Nephron progenitor cell (in vitro differentiated cells): Measurements from ENCODE around the gene ARHGAP26.

ENCODE experiments used
- DNase-seq: peaks from one replicate; pipeline ENCODE4 v3.0.0; 2021
- H3K27ac Mint-ChIP-seq: 2 replicates; pipeline ENCODE4 v1.8.0; 2021; ENCODE audit warnings: mild to moderate bottlenecking, moderate library complexity, mixed read lengths
- H3K27me3 Mint-ChIP-seq: 2 replicates; pipeline ENCODE4 v1.8.0; 2021; ENCODE audit warnings: mild to moderate bottlenecking, low read depth, mixed read lengths; ENCODE audit not compliant: poor library complexity
- H3K36me3 Mint-ChIP-seq: 2 replicates; pipeline ENCODE4 v1.8.0; 2021; ENCODE audit warnings: low read depth, mixed read lengths
- H3K4me1 Mint-ChIP-seq: 2 replicates; pipeline ENCODE4 v1.8.0; 2021; ENCODE audit warnings: mixed read lengths
- H3K4me3 Mint-ChIP-seq: 2 replicates; pipeline ENCODE4 v1.8.0; 2021; ENCODE audit warnings: mild to moderate bottlenecking, moderate library complexity, mixed read lengths
- H3K9me3 Mint-ChIP-seq: 2 replicates; pipeline ENCODE4 v1.8.0; 2021; ENCODE audit warnings: mild to moderate bottlenecking, moderate library complexity, mixed read lengths
- CTCF ChIP-seq: fragments of 200-600 bp; sonication (generic); IDR thresholded peaks from 2 replicates; pipeline ENCODE4 v1.5.0; 2021; ENCODE audit warnings: antibody characterized with exemption

The ARHGAP26 gene

GRCh38 chr5:143031781-143032580 lies 261.8 kb downstream of the ARHGAP26 start:
- Mint-ChIP-seq H3K4me1 (peaks cover under 1% of the 10 kb centered on the region), H3K27ac (no peak overlapping the region), H3K9me3 (no peaks in the 10 kb centered on the region), H3K36me3 (no peaks in the 10 kb centered on the region), H3K4me3 (no peak overlapping the region), H3K27me3 (no peaks in the 10 kb centered on the region)
- TF ChIP-seq CTCF, result no peak
- DNase-seq, result no peak

GRCh38 chr5:143032581-143032836 lies 262.3 kb downstream of the ARHGAP26 start:
- no peaks in the 10 kb centered on the region for H3K9me3 Mint-ChIP-seq
- H3K27me3 Mint-ChIP-seq, result no peaks in the 10 kb centered on the region
- no peak overlapping the region for H3K27ac Mint-ChIP-seq
- no peaks in the 10 kb centered on the region for H3K36me3 Mint-ChIP-seq
- H3K4me1 Mint-ChIP-seq, result peaks cover 3% of the 10 kb centered on the region
- no peak for TF ChIP-seq CTCF
- H3K4me3 Mint-ChIP-seq, result no peak overlapping the region
- DNase-seq, result no peak

GRCh38 chr5:143033535-143034250 lies 263.5 kb downstream of the ARHGAP26 start:
- no peaks in the 10 kb centered on the region for H3K36me3 Mint-ChIP-seq
- H3K4me1 Mint-ChIP-seq, result peaks cover 11% of the 10 kb centered on the region
- H3K9me3 Mint-ChIP-seq, result no peaks in the 10 kb centered on the region
- H3K27me3 Mint-ChIP-seq, result no peaks in the 10 kb centered on the region
- no peak for TF ChIP-seq CTCF
- no peak overlapping the region for H3K27ac Mint-ChIP-seq
- no peak for DNase-seq
- no peak overlapping the region for H3K4me3 Mint-ChIP-seq

- no peak for DNase-seq
- no peak for TF ChIP-seq CTCF
- H3K4me3 Mint-ChIP-seq, result no peak overlapping the region
- peaks cover 19% of the 10 kb centered on the region for H3K4me1 Mint-ChIP-seq
- H3K9me3 Mint-ChIP-seq, result no peaks in the 10 kb centered on the region
- no peak overlapping the region for H3K27ac Mint-ChIP-seq
- H3K27me3 Mint-ChIP-seq, result no peaks in the 10 kb centered on the region
- H3K36me3 Mint-ChIP-seq, result no peaks in the 10 kb centered on the region
These were observed 266.2 kb downstream of the ARHGAP26 start for GRCh38 chr5:143036146-143036927.

- no peaks in the 10 kb centered on the region for H3K9me3 Mint-ChIP-seq
These were observed 266.9 kb downstream of the ARHGAP26 start for GRCh38 chr5:143037071-143037470.

More at GRCh38 chr5:143037071-143037470, 266.9 kb downstream of the ARHGAP26 start:
- Mint-ChIP-seq H3K4me3 (no peak overlapping the region), H3K36me3 (no peaks in the 10 kb centered on the region), H3K27me3 (no peaks in the 10 kb centered on the region), H3K27ac (no peak overlapping the region), H3K4me1 (peaks cover 26% of the 10 kb centered on the region)
- DNase-seq, result no peak
- TF ChIP-seq CTCF, result no peak
